ENCODE results near the gene KRTAP10-9. TPM values are rescaled to one million over a fixed set of nuclear protein-coding genes. Genes with fewer than 3 reads are reported as not detected.
"Not testable (repeated sequence)": the region's sequence is repeated elsewhere in the genome, so short reads cannot be mapped to it uniquely, and the experiment has no call there.

KRTAP10-9 gene
- total and polyA plus RNA-seq, 2 of the 8 experiments (the other 6 are each of a cell fraction or from before 2014, with no cell fraction given), result not detected

GRCh38 chr21:44637851-44638348 lies 11.0 kb downstream of the KRTAP10-9 start:
- H3K9ac ChIP-seq (replicated peaks in 1 of 4; ENCODE audit: extremely low read depth in 1 of 4, low read depth in 3 of 4, low read length in 3 of 4); H3K36me3 ChIP-seq (ENCODE audit: control insufficient read depth in 2 of 4, insufficient read depth in 4 of 4, low read length in 3 of 4); H3K23ac ChIP-seq (ENCODE audit: insufficient read length); H3K18ac ChIP-seq (ENCODE audit: extremely low read depth, low read length); H2BK120ac ChIP-seq (replicated peaks; ENCODE audit: low read depth, low read length); H2AK5ac ChIP-seq (ENCODE audit: low read depth, low read length); H3K4me1 ChIP-seq (replicated peaks in 1 of 4; ENCODE audit: control insufficient read depth in 3 of 4, insufficient read depth in 4 of 4, low read length in 3 of 4); H2BK5ac ChIP-seq (ENCODE audit: low read depth, low read length); H3K79me1 ChIP-seq (ENCODE audit: low read depth, low read length); H3K27me3 ChIP-seq (replicated peaks in 1 of 4; ENCODE audit: control insufficient read depth in 3 of 4, extremely low read depth in 1 of 4, insufficient read depth in 3 of 4, low read length in 3 of 4); CTCF ChIA-PET (ENCODE audit: partially characterized antibody); H4K5ac ChIP-seq (ENCODE audit: insufficient read length, low read depth, low read length); H4K8ac ChIP-seq (ENCODE audit: extremely low read depth, insufficient read depth, low read length); DNase-seq (ENCODE audit: low read depth in 1 of 2, low spot score in 2 of 2); H3K4ac ChIP-seq (replicated peaks; ENCODE audit: insufficient read length, low read depth, low read length); H3K9me3 ChIP-seq (ENCODE audit: insufficient read depth in 2 of 2, low read depth in 1 of 2, low read length in 1 of 2); H3K4me3 ChIP-seq (ENCODE audit: extremely low read depth in 1 of 4, insufficient read depth in 2 of 4, low read depth in 3 of 4, low read length in 4 of 4); H3K14ac ChIP-seq (ENCODE audit: insufficient read length); H2BK20ac ChIP-seq (ENCODE audit: low read length); H4K20me1 ChIP-seq (replicated peaks in 1 of 2; ENCODE audit: control insufficient read depth in 1 of 2, insufficient read depth in 2 of 2, low read length in 2 of 2); H3K23me2 ChIP-seq (ENCODE audit: low read depth, low read length); FAIRE-seq; H2BK12ac ChIP-seq (ENCODE audit: low read depth, low read length); H3K27ac ChIP-seq (ENCODE audit: low read depth, low read length); H2AFZ ChIP-seq (ENCODE audit: low read length); H3K79me2 ChIP-seq (ENCODE audit: control insufficient read depth in 1 of 2, insufficient read depth in 2 of 2, low read length in 2 of 2); H3K4me2 ChIP-seq (ENCODE audit: insufficient read depth in 1 of 2, low read depth in 2 of 2, low read length in 2 of 2); H3K56ac ChIP-seq (replicated peaks; ENCODE audit: insufficient read length, low read depth, low read length): not testable (repeated sequence)
- 97% methylated on average over 5 of the region's 12 CpGs; no CpG with 5 or more reads in 1 of the 2 experiments for WGBS, 2 experiments (ENCODE audit: extremely low coverage in 1 of 2, insufficient coverage in 1 of 2, insufficient read length in 1 of 2, insufficient replicate concordance in 2 of 2, low coverage in 1 of 2, low lambda C conversion rate in 2 of 2, missing lambda C conversion rate in 1 of 2)
- Histone ChIP-seq H4K91ac (replicated peaks; ENCODE audit: insufficient read length, low read length) (peak overlapping the region; percentile 54), H2BK15ac (ENCODE audit: low read length) (0 out of 2 replicates have a peak overlapping the region, but pooled peaks have one; percentile 40)
- POLR2A ChIA-PET (ENCODE audit: partially characterized antibody), result interaction anchor here (0.6 kb wide), 1 partner anchor 87 kb away, joined by 6 read pairs; no protein-coding TSS in a partner anchor

All from H1 (cell line).